ENCODE data around the gene TBR1. TPM values are rescaled to one million over a fixed set of nuclear protein-coding genes. Genes with fewer than 3 reads are reported as not detected.

TBR1 gene
- total and polyA plus RNA-seq, 10 of the 15 experiments (the other 5 are each of a cell fraction or from before 2014, with no cell fraction given) = 0.01 TPM; not detected in 9

DNA sequence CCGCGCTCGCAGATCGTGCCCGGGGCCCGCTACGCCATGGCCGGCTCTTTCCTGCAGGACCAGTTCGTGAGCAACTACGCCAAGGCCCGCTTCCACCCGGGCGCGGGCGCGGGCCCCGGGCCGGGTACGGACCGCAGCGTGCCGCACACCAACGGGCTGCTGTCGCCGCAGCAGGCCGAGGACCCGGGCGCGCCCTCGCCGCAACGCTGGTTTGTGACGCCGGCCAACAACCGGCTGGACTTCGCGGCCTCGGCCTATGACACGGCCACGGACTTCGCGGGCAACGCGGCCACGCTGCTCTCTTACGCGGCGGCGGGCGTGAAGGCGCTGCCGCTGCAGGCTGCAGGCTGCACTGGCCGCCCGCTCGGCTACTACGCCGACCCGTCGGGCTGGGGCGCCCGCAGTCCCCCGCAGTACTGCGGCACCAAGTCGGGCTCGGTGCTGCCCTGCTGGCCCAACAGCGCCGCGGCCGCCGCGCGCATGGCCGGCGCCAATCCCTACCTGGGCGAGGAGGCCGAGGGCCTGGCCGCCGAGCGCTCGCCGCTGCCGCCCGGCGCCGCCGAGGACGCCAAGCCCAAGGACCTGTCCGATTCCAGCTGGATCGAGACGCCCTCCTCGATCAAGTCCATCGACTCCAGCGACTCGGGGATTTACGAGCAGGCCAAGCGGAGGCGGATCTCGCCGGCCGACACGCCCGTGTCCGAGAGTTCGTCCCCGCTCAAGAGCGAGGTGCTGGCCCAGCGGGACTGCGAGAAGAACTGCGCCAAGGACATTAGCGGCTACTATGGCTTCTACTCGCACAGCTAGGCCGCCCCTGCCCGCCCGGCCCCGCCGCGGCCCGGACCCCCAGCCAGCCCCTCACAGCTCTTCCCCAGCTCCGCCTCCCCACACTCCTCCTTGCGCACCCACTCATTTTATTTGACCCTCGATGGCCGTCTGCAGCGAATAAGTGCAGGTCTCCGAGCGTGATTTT, 7.6 kb downstream of the TBR1 start:
- no peak for FAIRE-seq
- ChIA-PET RAD21 (ENCODE audit: unreplicated experiment) (no interaction called here), POLR2A (no interaction called here), SMC1A (ENCODE audit: uncharacterized antibody, unreplicated experiment) (no interaction called here), CTCF (no interaction called here)
- DNase-seq (ENCODE audit: low read depth, low spot score) = no peak
- Histone ChIP-seq H3K27ac (ENCODE audit: control insufficient read depth, insufficient read depth) (no peak overlapping the region), H3K4me3 (no peak overlapping the region), H3K9me3 (replicated peaks; ENCODE audit: control insufficient read depth, insufficient read depth, low read length) (no peaks in the 10 kb centered on the region; the same call in 1 of the 3 replicates), H3K4me2 (ENCODE audit: control insufficient read depth, insufficient read depth) (peak overlapping the region; percentile 67; the same call in 1 of the 2 replicates), H3K27me3 (replicated peaks in 1 of 2; ENCODE audit: control insufficient read depth in 2 of 2, insufficient read depth in 2 of 2, low read length in 1 of 2) (peaks cover 11 to 47% of the 10 kb centered on the region in 2 experiments), H2AFZ (ENCODE audit: control insufficient read depth, low read depth, low read length) (no peak overlapping the region), H3K36me3 (ENCODE audit: control insufficient read depth in 2 of 2, insufficient read depth in 2 of 2, low read length in 1 of 2) (no peaks in the 10 kb centered on the region), H3K79me2 (ENCODE audit: control insufficient read depth, insufficient read depth, low read length) (no peaks in the 10 kb centered on the region), H4K20me1 (ENCODE audit: control insufficient read depth, insufficient read depth) (no peaks in the 10 kb centered on the region), H3K4me1 (ENCODE audit: control insufficient read depth, insufficient read depth, low read length) (peaks cover 2% of the 10 kb centered on the region; the same call in 1 of the 2 replicates), H3K9ac (ENCODE audit: control insufficient read depth, insufficient read depth, low read length) (no peak overlapping the region)
- ATAC-seq = peak; percentile 14; the same call in 1 of the 3 replicates
- in situ Hi-C loops (cut with MboI) (no loop called here), intact Hi-C loops (cut with micrococcal nuclease; ENCODE audit: unreplicated experiment) (loop anchor here (10.0 kb wide), 1 partner anchor 521 kb away; no protein-coding TSS in a partner anchor)
- no TSS peak for BruUV-seq (replicated peaks)
- 76% methylated on average over 73 of the region's 125 CpGs for WGBS (ENCODE audit: insufficient coverage, insufficient replicate concordance, low lambda C conversion rate, missing lambda C conversion rate)
- TF ChIP-seq SUZ12 (IDR thresholded peaks at IDR 0.05; ENCODE audit: unreplicated experiment) (peak; percentile 73), RELA (IDR thresholded peaks at IDR 0.05; ENCODE audit: borderline replicate concordance, partially characterized antibody) (no peak), RB1 (IDR thresholded peaks at IDR 0.05; ENCODE audit: borderline replicate concordance) (no peak)

DNA sequence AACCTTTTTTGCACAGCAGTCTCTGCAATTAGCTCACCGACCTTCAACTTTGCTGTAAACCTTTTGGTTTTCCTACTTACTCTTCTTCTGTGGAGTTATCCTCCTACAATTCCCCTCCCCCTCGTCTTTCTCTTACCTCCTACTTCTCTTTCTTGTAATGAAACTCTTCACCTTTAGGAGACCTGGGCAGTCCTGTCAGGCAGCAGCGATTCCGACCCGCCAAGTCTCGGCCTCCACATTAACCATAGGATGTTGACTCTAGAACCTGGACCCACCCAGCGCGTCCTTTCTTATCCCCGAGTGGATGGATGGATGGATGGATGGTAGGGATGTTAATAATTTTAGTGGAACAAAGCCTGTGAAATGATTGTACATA, 8.3 kb downstream of the TBR1 start:
- in situ Hi-C loops (cut with MboI) = no loop called here
- Histone ChIP-seq H3K4me2 (ENCODE audit: control insufficient read depth, insufficient read depth) (no peak overlapping the region; the same call in 1 of the 2 replicates), H3K4me3 (no peak overlapping the region), H3K27me3 (replicated peaks in 1 of 2; ENCODE audit: control insufficient read depth in 2 of 2, insufficient read depth in 2 of 2, low read length in 1 of 2) (peaks cover 8 to 44% of the 10 kb centered on the region in 2 experiments), H3K9ac (ENCODE audit: control insufficient read depth, insufficient read depth, low read length) (no peak overlapping the region), H3K27ac (ENCODE audit: control insufficient read depth, insufficient read depth) (no peak overlapping the region), H3K4me1 (ENCODE audit: control insufficient read depth, insufficient read depth, low read length) (no peaks in the 10 kb centered on the region), H3K79me2 (ENCODE audit: control insufficient read depth, insufficient read depth, low read length) (no peaks in the 10 kb centered on the region), H3K36me3 (ENCODE audit: control insufficient read depth in 2 of 2, insufficient read depth in 2 of 2, low read length in 1 of 2) (no peaks in the 10 kb centered on the region), H4K20me1 (ENCODE audit: control insufficient read depth, insufficient read depth) (no peaks in the 10 kb centered on the region), H3K9me3 (replicated peaks; ENCODE audit: control insufficient read depth, insufficient read depth, low read length) (no peaks in the 10 kb centered on the region; the same call in 1 of the 3 replicates), H2AFZ (ENCODE audit: control insufficient read depth, low read depth, low read length) (no peak overlapping the region)
- FAIRE-seq (no peak), DNase-seq (ENCODE audit: low read depth, low spot score) (no peak), ATAC-seq (no peak)
- no TSS peak for BruUV-seq (replicated peaks)
- POLR2A ChIA-PET = no interaction called here
- intact Hi-C loops (cut with micrococcal nuclease; ENCODE audit: unreplicated experiment) = loop anchor here (10.0 kb wide), 1 partner anchor 520 kb away; no protein-coding TSS in a partner anchor
- SMC1A ChIA-PET (ENCODE audit: uncharacterized antibody, unreplicated experiment) = no interaction called here
- RAD21 ChIA-PET (ENCODE audit: unreplicated experiment) = no interaction called here
- CTCF ChIA-PET = no interaction called here
- whole genome bisulfite sequencing (ENCODE audit: insufficient coverage, insufficient replicate concordance, low lambda C conversion rate, missing lambda C conversion rate) = 58% methylated on average over 9 of the region's 9 CpGs
- TF ChIP-seq EGR1 (IDR thresholded peaks at IDR 0.05; ENCODE audit: borderline replicate concordance in 1 of 2, low read depth in 2 of 2, low read length in 2 of 2) (no peak), ZNF274 (IDR thresholded peaks at IDR 0.05; ENCODE audit: insufficient read depth, insufficient read length) (no peak), STAT3 (IDR thresholded peaks at IDR 0.05; ENCODE audit: low read depth, low read length) (no peak), ZNF384 (IDR thresholded peaks at IDR 0.05; ENCODE audit: borderline replicate concordance, low read depth, low read length) (no peak), TCF7 (IDR thresholded peaks at IDR 0.05; ENCODE audit: borderline replicate concordance) (no peak), HDAC6 (IDR thresholded peaks at IDR 0.05; ENCODE audit: unreplicated experiment) (no peak), RB1 (IDR thresholded peaks at IDR 0.05; ENCODE audit: borderline replicate concordance) (no peak), PAX8 (IDR thresholded peaks at IDR 0.05) (no peak), YY1 (IDR thresholded peaks at IDR 0.05; ENCODE audit: low read depth, low read length) (no peak), WRNIP1 (IDR thresholded peaks at IDR 0.05; ENCODE audit: borderline replicate concordance, low read depth, low read length) (no peak)
- TF ChIP-seq, protein P1, sequence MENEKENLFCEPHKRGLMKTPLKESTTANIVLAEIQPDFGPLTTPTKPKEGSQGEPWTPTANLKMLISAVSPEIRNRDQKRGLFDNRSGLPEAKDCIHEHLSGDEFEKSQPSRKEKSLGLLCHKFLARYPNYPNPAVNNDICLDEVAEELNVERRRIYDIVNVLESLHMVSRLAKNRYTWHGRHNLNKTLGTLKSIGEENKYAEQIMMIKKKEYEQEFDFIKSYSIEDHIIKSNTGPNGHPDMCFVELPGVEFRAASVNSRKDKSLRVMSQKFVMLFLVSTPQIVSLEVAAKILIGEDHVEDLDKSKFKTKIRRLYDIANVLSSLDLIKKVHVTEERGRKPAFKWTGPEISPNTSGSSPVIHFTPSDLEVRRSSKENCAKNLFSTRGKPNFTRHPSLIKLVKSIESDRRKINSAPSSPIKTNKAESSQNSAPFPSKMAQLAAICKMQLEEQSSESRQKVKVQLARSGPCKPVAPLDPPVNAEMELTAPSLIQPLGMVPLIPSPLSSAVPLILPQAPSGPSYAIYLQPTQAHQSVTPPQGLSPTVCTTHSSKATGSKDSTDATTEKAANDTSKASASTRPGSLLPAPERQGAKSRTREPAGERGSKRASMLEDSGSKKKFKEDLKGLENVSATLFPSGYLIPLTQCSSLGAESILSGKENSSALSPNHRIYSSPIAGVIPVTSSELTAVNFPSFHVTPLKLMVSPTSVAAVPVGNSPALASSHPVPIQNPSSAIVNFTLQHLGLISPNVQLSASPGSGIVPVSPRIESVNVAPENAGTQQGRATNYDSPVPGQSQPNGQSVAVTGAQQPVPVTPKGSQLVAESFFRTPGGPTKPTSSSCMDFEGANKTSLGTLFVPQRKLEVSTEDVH (IDR thresholded peaks at IDR 0.05; ENCODE audit: low read depth, partially characterized antibody) = no peak

Measured in GM12878 (cell line).